Esophagus squamous epithelium (tissue), 5 donors: ENCODE data around the gene TIMM29. TPM values are rescaled to one million over a fixed set of nuclear protein-coding genes. Genes with fewer than 3 reads are reported as not detected.

ENCODE experiments used
- DNase-seq: peaks from one replicate; lab custom pipeline; 2025; lab: John Stamatoyannopoulos, UW
- H3K27ac ChIP-seq, 4 donors: fragments of 200-600 bp; sonication (generic); one replicate each; pipeline ENCODE4 v1.5.1; 2016 to 2019; ENCODE audit warnings: mild to moderate bottlenecking in 1 of 4
- H3K27me3 ChIP-seq, 4 donors: fragments of 200-600 bp; sonication (generic); 1 replicate in 3 of 4; 2 replicates in 1 of 4; pipeline versions ENCODE4 v1.5.1 to v1.6.0; 2017 to 2021; ENCODE audit warnings: antibody characterized with exemption in 1 of 4
- H3K36me3 ChIP-seq, 3 donors: fragments of 200-600 bp; sonication (generic); one replicate each; pipeline ENCODE4 v1.5.1; 2016 to 2019
- H3K4me1 ChIP-seq, 3 donors: fragments of 200-600 bp; sonication (generic); one replicate each; pipeline ENCODE4 v1.5.1; 2017 to 2019
- H3K4me3 ChIP-seq, 4 donors: fragments of 200-600 bp; sonication (generic); 1 replicate in 3 of 4; 2 replicates in 1 of 4; pipeline ENCODE4 v1.5.1; 2016 to 2019; ENCODE audit warnings: mild to moderate bottlenecking in 2 of 4, moderate library complexity in 1 of 4
- H3K9me3 ChIP-seq, 3 donors: fragments of 200-600 bp; sonication (generic); one replicate each; pipeline ENCODE4 v1.5.1; 2016 to 2019
- POLR2A ChIP-seq, 4 donors: fragments of 450-650 bp; IDR thresholded peaks; one replicate each; pipeline ENCODE4 v1.6.1; 2017; ENCODE audit warnings: antibody characterized with exemption in 4 of 4, mild to moderate bottlenecking in 4 of 4, moderate library complexity in 3 of 4
- WGBS, 2 donors: methylation state at CpG; one replicate each; pipeline ENCODE4 v1.1.5; 2018; 5-methylcytosine and 5-hydroxymethylcytosine counted together
- intact Hi-C: fragments of 100-400 bp; cut with DNase I; formaldehyde crosslinking; loops from one replicate; pipeline ENCODE4 v1.15.0; 2022
- total RNA-seq, 4 donors: library from RNA; depleted of rRNA; stranded (reverse); fragments of >200 nt; gene quantifications; one replicate each; pipeline ENCODE4 v1.1.0, GENCODE V29; 2016
- TF ChIP-seq, protein P1 (sequence below), 6 experiments: fragments of 450-650 bp in 4 of 6; fragments of 200-600 bp in 2 of 6; sonication (generic) in 2 of 6; IDR thresholded peaks; one replicate each; pipeline ENCODE4 v1.5.1; 2016 to 2019; ENCODE audit warnings: antibody characterized with exemption in 6 of 6, mild to moderate bottlenecking in 4 of 6, moderate library complexity in 4 of 6
- donor health status: DM: yes; HTN: yes; CAD: no.

The TIMM29 gene
- total RNA-seq, 4 donors from 2014 or later = 23.6 to 35.6 (median 27.3) TPM

DNA sequence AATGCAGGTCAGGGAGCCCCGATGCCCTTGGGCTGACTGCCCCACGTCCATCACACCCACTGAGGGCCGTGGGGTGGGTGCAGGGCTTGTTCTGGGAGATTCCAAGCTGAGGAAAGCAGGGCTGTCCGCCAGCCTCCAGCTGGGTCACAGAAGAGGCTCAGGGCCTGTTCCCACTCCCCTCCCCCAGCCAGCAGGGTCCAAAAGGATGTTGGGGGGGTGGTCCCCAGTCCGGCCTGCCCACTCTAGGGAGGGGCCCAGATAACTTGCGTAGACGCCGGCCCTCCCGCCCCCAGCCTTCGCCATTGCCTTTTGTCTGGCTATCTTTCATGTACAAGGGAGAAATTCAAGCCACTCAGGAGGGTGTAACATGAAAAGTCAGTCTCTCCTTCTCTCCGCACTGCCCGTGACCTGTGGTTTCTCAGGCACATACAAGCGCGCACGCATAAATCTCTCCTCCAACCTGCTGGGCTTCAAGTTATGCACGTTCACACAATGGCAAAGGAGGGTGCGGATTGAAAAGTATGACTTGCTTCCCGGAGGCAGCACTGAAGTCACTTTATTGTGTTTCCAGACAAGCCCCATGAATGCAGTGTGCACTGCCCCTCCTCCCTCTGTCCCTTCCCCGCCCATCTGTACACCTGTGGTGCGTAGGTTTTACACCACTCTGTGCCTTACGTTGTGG is 37.1 kb upstream of the TIMM29 start:
- Histone ChIP-seq H3K4me3 (peak overlapping the region in 3 of 4 donors; percentile 12 to 35 (median 12)), H3K27ac (peak overlapping the region; percentile 90 to 94 (median 92)), H3K36me3 (no peaks in the 10 kb centered on the region), H3K4me1 (peaks cover 37 to 90% (median 39%) of the 10 kb centered on the region in 3 donors), H3K27me3 (no peaks in the 10 kb centered on the region), H3K9me3 (no peaks in the 10 kb centered on the region)
- intact Hi-C loops = no loop called here
- DNase-seq = no peak
- 44 to 70% methylated on average over 16 to 19 of the region's 21 CpGs for WGBS, 2 donors
- TF ChIP-seq, protein P1, sequence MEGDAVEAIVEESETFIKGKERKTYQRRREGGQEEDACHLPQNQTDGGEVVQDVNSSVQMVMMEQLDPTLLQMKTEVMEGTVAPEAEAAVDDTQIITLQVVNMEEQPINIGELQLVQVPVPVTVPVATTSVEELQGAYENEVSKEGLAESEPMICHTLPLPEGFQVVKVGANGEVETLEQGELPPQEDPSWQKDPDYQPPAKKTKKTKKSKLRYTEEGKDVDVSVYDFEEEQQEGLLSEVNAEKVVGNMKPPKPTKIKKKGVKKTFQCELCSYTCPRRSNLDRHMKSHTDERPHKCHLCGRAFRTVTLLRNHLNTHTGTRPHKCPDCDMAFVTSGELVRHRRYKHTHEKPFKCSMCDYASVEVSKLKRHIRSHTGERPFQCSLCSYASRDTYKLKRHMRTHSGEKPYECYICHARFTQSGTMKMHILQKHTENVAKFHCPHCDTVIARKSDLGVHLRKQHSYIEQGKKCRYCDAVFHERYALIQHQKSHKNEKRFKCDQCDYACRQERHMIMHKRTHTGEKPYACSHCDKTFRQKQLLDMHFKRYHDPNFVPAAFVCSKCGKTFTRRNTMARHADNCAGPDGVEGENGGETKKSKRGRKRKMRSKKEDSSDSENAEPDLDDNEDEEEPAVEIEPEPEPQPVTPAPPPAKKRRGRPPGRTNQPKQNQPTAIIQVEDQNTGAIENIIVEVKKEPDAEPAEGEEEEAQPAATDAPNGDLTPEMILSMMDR (IDR thresholded peaks at IDR 0.05) = no peak
- peak in 1 of 4 donors; percentile 26 for TF ChIP-seq POLR2A (IDR thresholded peaks at IDR 0.05)

DNA sequence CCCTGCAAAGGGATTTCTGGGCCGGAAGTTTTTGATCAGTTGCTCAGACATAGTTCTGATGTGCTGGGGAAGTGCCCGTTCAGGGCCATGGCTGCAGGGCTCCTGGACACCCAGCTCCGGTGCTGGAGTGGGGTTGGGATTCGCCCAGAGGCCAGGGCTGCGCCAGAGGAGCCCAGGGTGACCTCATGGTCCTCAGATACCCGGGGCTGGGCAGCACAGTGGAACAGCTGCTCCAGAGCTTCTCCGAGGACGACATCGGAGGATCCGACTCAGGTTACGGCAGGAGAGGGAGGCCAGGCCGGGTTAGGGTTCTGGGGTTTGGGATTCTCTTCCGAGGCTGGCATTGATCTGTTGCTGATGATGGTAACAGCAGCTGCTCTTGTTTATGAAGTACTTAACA is 36.4 kb upstream of the TIMM29 start:
- TF ChIP-seq, protein P1 (IDR thresholded peaks at IDR 0.05) = no peak
- TF ChIP-seq POLR2A (IDR thresholded peaks at IDR 0.05) = no peak
- Histone ChIP-seq H3K27me3 (no peaks in the 10 kb centered on the region), H3K36me3 (no peaks in the 10 kb centered on the region), H3K4me3 (no peak overlapping the region), H3K4me1 (peaks cover 34 to 90% (median 42%) of the 10 kb centered on the region in 3 donors), H3K27ac (peak overlapping the region; percentile 88 to 94 (median 90)), H3K9me3 (no peaks in the 10 kb centered on the region)
- WGBS, 2 donors = 20 to 71% methylated on average over 1 to 8 of the region's 13 CpGs
- no peak for DNase-seq
- intact Hi-C loops = no loop called here

DNA sequence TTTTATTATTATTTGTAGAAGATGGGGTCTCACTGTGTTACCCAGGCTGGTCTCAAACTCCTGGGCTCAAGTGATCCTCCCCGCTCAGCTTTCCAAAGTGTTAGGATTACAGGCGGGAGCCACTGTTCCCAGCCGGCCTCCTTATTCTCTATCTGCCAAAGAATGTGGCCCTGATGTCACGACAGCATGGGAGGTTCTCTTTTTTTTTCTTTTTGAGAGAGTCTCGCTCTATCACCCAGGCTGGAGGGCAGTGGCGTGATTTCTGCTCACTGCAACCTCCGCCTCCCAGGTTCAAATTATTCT is 33.7 kb upstream of the TIMM29 start:
- H3K36me3 ChIP-seq = no peaks in the 10 kb centered on the region
- no peak overlapping the region for H3K4me3 ChIP-seq
- no peak overlapping the region for H3K27ac ChIP-seq
- no peak for DNase-seq
- H3K27me3 ChIP-seq = no peaks in the 10 kb centered on the region
- no peaks in the 10 kb centered on the region for H3K9me3 ChIP-seq
- intact Hi-C loops = no loop called here
- 86 to 92% methylated on average over 7 of the region's 7 CpGs for WGBS, 2 donors
- H3K4me1 ChIP-seq = peaks cover 40 to 91% (median 47%) of the 10 kb centered on the region in 3 donors
- TF ChIP-seq, protein P1 (IDR thresholded peaks at IDR 0.05) = no peak
- TF ChIP-seq POLR2A (IDR thresholded peaks at IDR 0.05) = no peak

DNA sequence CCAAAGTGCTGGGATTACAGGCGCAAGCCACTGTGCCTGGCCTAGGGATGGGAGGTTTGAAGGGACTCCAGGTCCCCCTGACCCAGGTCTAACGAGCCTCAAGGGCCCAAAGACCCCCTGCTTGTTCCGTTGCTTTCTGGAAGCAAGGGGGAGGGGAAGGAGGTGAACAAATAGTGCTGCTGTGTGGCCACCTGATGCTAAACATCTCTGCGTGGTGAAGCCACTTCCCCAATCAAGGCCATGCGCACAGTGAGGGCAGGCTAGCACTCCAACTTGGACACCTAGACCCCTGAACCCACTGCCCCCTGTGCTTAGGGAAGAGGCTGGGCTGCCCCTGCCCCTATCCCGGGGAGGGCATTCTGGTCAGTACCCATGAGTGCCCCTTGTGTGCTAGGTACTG is 33.2 kb upstream of the TIMM29 start:
- H3K36me3 ChIP-seq = no peaks in the 10 kb centered on the region
- peaks cover 40 to 91% (median 48%) of the 10 kb centered on the region in 3 donors for H3K4me1 ChIP-seq
- H3K9me3 ChIP-seq = no peaks in the 10 kb centered on the region
- no peak overlapping the region for H3K4me3 ChIP-seq
- 91 to 93% methylated on average over 3 to 4 of the region's 6 CpGs for WGBS, 2 donors
- DNase-seq = no peak
- H3K27ac ChIP-seq = no peak overlapping the region
- H3K27me3 ChIP-seq = no peaks in the 10 kb centered on the region
- intact Hi-C loops = no loop called here
- no peak for TF ChIP-seq POLR2A (IDR thresholded peaks at IDR 0.05)
- TF ChIP-seq, protein P1 (IDR thresholded peaks at IDR 0.05) = no peak

DNA sequence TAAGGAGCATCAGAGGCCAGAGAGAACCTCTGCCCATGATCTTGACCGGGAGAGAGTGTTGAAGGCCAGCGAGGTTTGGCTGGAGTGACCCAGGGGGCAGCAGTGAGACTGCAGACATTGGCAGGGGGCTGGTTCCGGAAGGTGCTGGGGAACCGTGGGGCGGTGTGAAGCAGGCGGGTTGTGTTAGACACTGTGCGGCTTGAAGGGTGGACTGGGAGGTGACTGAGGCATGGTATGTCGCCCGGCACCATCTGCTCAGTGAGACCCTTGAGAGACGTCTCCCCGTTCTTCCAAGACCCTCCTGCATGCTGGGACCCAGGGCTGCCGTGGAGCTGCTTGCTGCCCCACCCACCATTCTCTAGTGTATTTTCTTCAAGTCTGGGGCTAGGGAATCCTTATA is 32.7 kb upstream of the TIMM29 start:
- TF ChIP-seq, protein P1 (IDR thresholded peaks at IDR 0.05) = no peak
- Histone ChIP-seq H3K27ac (no peak overlapping the region), H3K36me3 (no peaks in the 10 kb centered on the region), H3K4me1 (peaks cover 38 to 91% (median 46%) of the 10 kb centered on the region in 3 donors), H3K4me3 (no peak overlapping the region), H3K27me3 (no peaks in the 10 kb centered on the region), H3K9me3 (no peaks in the 10 kb centered on the region)
- 89 to 94% methylated on average over 10 to 11 of the region's 12 CpGs for WGBS, 2 donors
- no peak for DNase-seq
- intact Hi-C loops = no loop called here
